GM18526 (cell line): ENCODE measurements around the gene LMAN2L.

Source experiments
- POLR2A ChIP-seq: IDR thresholded peaks from 3 replicates; pipeline ENCODE4 v1.6.1; 2011; ENCODE audit not compliant: insufficient read length; ENCODE audit errors: extremely low read depth

LMAN2L gene, protein sequence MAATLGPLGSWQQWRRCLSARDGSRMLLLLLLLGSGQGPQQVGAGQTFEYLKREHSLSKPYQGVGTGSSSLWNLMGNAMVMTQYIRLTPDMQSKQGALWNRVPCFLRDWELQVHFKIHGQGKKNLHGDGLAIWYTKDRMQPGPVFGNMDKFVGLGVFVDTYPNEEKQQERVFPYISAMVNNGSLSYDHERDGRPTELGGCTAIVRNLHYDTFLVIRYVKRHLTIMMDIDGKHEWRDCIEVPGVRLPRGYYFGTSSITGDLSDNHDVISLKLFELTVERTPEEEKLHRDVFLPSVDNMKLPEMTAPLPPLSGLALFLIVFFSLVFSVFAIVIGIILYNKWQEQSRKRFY

DNA sequence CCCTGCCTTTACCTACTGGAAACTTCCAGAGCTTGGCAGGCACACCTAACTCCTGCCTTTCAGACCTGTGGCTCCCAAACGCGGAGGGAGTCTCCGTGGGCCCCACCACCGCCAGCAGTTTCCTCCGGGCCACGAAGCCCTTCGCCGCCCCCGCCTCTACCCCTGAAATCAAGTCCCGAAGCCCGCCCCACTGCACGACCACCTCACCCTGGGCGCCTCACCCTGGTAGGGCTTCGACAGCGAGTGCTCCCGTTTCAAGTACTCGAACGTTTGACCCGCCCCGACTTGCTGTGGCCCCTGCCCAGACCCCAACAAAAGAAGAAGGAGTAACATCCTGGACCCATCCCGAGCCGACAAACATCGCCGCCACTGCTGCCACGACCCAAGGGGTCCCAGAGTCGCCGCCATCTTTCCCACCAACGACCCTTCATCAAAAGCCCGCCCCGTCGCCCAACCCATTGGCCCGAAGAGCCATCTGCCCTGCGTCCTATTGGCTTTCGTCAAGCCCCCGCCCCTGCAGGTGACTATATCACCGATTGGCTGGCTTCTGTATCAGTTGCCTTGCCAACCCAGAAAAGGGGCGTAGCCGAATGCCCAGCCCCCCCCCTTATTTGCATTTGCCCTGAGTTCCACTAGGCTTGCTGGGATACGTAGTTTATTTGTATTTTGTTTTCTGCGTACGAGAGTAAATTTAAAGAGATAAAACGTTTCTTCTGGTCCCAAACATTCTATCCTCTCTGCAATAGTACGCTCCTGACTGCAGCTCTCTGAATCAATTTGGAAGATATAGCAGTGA lies at the start of gene LMAN2L:
Gene LMAN2L, minus strand, starts transcription at position 432 of the 796 bp plus-strand sequence. Its CDS starts 24 bp downstream, at position 408.
- TF ChIP-seq POLR2A = peak; percentile 68

DNA sequence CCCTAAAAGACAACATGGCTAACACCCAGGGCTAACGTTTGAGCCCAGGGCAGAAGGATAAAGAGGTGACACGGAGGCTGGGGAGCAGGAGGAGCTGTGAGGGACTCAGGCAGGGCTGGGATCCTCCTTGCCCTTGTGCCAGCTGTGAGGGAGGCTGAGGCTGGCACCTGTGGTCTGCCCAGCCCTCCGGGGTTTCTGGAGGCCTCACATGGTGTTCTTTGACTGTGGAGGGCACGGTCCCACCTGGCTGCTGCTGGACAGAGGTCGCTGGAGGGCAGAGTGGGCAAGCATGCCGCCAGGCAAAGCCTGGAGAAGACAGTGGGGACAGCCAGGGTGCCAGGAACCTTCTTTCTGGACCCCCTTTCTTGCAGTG lies 49.4 kb upstream of the LMAN2L start:
- no peak for TF ChIP-seq POLR2A

DNA sequence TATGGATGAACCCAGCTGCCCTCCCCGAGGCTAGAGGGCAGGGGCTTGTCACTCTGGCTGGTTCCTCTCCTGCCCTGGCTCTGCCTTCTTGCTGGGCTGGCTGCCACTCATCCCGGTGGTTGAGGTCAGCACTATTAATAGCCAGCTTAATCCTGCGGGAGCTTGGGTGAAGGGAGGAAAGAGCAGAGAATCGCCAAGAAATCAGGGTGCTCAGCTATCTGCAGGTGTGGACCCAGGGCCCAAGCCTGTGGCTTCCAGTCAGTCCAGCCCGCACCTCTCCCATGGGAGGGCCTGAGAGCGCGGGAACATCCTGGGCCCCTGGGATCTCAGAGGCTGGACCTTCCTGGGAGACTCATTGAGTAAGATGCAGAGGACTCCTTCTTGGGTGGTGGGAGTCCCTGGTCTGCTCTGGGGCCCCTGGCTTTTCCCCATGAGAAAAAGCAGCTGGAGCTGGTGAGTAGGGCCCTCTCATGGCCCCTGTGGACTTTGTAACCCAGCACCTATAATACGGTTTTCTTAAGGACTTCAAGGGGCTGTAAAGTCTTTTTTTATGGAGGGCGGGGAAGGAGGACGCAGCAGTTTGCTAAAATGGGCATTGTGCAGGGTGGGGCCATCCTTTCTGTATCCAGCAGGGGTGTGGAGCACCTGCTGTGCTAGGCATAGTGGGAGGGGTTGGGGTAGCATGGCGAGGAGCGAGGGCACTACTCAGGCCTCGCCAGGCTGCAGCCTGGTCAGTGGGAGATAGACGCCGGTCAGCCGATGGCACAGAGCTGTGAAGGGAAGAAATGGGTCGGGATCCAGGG lies 48.8 kb upstream of the LMAN2L start:
- TF ChIP-seq POLR2A = no peak

DNA sequence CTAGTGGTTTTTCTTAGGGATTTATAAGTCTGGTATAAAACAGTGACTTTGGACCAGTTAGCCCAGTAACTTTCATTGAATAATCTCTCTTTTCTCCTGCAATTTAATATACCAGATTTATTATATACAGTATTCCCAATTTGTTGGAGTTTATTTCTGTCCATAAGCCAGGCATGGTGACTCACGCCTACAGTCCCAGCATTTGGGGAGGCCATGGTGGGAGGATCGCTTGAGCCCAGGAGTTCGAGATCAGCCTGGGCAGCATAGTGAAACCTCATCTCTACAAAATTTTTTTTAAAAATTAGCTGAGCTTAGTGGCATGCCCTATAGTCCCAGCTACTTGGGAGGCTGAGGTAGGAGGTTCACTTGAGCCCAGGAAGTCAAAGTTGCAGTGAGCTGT lies 47.5 kb upstream of the LMAN2L start:
- no peak for TF ChIP-seq POLR2A

DNA sequence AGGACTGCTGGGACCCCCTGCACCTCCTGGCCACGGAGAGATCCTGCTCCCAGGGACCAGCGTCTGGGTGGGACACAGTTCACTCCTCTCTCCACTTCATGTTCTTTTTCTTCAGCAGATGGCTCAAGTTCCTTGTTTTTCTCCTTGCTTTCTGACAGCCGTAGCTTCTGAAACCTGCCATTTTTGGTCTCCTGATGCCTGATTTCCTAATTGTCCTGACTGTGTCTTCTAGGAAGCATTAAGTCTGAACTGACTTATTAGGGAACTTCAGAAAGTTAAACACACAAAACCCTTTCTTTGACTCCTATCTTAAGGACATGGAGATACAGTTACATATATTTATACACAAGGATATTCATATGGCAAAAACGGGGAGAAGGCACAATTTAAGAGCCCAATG lies 43.5 kb upstream of the LMAN2L start:
- TF ChIP-seq POLR2A = no peak

DNA sequence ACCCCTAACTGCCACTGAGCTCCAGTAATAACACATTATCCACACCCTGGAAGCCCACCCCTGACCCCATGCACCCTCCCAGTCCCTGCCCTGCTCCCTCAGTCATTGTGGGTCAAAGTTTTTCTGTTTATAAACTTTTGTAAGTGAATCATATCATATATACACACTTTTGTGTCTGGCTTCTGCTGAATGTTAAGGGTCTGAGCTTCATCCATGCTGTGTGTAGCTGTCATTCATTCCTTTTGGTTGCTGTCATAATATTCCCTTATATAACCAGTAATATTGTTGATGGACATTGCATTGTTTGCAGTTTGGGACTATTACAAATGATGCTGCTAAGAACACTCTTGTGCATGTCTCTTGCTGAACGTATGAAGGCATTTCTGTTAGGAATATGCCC lies 35.3 kb upstream of the LMAN2L start:
- no peak for TF ChIP-seq POLR2A

DNA sequence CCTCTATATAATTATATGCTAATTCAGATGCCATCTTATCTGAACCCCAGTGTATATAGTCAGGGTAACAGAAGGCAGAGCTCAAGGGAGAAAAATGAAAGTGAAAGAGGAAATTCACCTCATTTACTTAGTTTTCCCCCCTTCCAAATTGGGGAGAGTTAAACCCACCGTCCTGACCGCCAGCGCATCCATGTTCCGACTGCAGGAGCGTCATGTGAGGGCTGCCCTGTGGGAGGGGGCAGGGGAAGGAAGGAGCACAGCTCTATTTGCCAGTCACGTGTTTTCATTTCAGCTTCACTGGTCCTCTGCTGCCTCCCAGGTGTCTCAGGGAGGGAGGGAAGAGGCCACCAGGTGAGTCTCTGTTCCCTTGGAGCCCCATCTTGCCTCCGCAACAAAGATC lies 34.1 kb upstream of the LMAN2L start:
- TF ChIP-seq POLR2A = no peak

DNA sequence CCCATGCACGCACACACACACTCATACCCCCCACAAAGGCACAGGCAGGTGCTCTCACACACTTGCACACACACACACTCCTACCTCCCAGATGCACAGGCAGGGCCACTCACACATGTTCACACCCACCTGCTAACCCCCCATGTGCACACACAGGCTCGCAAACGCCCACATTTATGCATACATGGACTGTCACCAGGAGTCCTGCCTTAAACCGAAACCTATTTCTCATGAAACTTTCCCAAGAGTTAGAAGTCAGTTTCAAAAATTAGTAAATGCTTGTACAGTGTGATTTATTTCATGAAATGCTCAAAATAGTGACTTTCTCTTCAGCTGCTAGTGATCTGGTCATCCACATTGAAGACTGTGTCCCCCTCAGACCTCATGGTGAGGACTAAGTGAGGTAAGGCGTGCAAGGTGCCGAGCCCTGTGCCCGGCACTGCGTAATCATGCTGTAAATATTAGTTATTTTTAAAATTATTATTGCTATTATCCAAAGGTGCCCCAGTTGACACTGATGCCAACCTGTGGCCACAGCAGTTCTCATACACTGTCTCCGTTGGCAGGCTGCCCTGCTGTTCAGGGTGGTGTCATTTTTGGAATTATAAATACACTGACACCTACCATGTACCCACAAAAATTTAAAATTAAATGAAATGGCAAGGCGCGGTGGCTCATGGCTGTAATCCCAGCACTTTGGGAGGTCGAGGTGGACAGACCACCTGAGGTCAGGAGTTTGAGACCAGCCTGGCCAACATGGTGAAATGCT lies 33.2 kb upstream of the LMAN2L start:
- no peak for TF ChIP-seq POLR2A

DNA sequence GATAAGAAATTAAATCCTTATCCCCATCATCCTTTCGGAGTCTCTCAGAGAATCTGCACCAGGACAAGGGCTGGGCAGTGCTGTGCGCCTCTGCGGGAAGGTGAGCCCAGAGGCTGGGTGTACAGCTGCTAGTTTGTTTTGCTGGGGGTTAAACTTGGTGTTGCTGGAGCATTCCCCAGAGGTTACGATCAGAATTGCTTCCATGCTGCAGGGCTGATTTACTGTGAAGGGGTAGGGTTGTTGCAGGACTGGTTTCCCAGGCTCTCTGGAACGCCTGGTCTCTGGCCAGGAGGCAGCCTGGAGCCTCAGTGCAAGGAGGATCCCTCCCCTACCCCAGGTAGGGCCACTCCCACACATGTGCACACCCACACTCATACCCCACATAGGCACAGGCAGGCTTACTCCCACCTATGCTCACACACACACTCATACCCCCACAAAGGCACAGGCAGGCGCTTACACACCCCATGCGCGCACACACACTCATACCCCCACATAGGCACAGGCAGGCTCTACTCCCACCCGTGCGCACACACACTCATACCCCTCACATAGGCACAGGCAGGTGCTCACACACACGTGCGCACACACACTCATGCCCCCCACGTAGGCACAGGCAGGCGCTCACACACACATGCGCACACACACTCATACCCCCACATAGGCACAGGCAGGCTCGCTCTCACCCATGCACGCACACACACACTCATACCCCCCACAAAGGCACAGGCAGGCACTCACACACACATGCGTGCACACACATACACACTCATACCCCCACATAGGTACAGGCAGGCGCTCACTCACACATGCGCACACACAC lies 32.1 kb upstream of the LMAN2L start:
- no peak for TF ChIP-seq POLR2A

DNA sequence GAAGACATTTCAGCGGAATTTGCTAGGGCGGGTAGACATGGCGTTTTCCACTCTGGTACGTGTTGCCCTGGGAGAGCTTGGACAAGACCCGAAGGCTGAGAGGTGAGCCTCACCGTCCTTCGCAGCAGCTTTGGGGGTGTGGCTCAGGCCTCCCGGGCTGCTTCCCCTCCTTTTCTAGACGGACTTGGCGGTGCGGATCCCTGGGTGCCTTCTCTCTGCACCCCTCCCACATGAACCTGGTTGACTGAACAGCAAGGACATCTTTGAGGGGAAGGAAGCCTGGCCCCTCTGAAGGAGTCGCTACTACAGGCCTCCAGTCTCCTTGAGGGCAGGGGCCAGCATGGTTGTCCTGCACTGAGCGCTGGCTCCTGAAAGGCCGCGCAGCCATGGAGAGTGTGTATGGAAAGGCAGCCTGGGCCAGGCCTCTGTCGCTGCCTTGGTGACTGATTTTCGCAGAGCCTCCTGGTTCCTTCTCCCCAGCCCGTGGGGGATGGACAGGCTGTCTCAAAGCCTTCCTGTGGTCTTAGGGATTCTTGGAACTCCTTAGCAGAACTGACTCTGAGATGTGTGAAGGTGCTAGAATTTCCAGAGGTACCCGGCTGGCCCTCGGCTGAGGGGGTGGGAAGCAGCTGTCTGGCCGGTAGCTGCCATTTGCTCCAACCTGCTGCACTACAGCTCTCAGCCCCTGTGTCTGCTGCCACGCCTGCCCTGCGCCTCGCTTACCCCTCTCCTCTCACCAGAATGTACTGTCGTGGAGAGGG lies 30.8 kb upstream of the LMAN2L start:
- no peak for TF ChIP-seq POLR2A

DNA sequence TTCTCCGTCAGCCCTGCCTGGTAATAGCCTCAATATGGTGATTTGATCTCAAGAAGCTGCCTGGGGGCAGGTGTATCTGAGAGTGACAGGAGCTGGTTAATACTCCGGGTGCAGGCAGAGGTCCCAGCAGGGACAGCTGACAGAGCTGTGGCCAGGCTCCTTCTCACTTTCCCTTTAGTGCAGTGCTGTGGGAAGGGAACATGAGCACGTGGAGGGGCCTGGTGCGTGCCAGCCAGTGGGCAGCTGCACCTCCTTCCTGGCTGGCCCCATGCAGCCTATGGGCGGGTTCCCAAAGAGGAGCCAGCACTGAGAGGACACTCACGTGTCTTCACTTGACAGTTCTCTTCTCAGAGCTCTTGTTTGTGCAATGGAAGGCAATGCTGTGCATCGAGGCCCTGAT lies 29.9 kb upstream of the LMAN2L start:
- no peak for TF ChIP-seq POLR2A

DNA sequence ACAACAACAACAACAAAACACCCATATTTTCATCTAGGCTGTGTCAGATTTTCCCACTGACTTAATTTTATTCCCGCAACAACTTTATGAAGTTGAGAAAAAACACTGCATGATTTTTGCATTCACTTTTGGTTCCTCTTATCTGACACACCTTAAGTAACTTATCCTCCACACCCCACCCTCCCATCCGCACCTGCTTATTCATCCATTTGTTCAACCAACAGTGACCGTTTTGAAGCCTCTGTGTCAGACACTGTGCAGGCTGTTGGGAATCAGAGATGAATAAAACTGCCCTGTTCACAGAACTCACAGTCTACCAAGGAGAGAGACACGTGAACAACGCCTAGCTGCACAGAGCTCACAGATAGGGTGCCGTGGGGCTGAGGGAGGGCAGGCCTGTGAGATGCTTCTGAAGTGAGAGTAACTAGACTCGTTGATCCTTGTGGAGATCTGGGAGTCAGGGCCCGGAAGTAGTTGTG lies 28.3 kb upstream of the LMAN2L start:
- no peak for TF ChIP-seq POLR2A

DNA sequence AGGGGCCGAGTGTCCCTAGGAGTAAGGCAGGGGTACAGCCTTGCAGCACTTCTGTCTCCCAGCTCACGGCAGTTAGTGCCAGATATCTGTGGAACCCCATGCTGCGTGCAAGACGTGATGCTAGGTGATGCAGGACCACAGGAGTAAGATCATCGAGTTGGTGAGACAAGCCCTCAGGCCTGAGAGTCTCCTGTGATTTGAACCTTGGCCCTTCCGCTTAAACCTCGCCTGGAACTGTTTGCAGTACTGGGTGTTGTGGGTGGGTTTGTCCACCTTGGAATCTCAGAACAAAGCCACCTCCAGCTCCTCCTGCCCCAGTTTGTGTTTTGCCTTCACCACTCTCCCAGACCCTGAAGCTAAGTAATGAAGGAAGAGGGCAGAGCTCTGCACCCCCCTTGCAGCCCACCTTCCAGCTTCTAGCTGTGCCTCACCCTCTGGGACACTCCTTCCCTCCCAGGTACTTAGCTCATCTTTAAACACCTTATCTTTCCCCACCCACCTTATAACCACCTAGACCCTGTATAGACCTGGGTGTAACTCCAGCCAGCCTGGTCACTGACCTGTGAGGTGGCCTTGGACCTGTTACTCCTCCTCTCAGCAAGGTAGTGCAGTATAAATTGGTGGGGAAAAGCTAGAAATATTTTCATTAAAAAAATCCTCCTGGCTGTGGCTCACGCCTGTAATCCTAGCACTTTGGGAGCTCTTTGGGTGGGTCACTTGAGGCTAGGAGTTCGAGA lies 27.4 kb upstream of the LMAN2L start:
- TF ChIP-seq POLR2A = no peak
